Spleen (tissue), 11 donors: Measurements from ENCODE around the gene LPCAT1. TPM values are rescaled to one million over a fixed set of nuclear protein-coding genes. Genes with fewer than 3 reads are reported as not detected.
"Not testable (repeated sequence)": the region's sequence is repeated elsewhere in the genome, so short reads cannot be mapped to it uniquely, and the experiment has no call there.

ENCODE experiments used
- DNase-seq: peaks from one replicate; pipeline ENCODE4 v3.0.0-alpha.2; 2020
- H3K27ac ChIP-seq, 8 donors: fragments of 200-600 bp; sonication (generic) in 7 of 8; 1 replicate in 4 of 8; 2 replicates in 4 of 8; pipeline versions ENCODE4 v1.5.0 to v1.8.0; 2016 to 2021; ENCODE audit warnings: inconsistent platforms in 4 of 8, mild to moderate bottlenecking in 4 of 8, moderate library complexity in 1 of 8
- H3K27me3 ChIP-seq, 7 donors: fragments of 200-600 bp; sonication (generic) in 6 of 7; replicated peaks in 1 of 7; 1 replicate in 4 of 7; 2 replicates in 3 of 7; pipeline versions ENCODE4 v1.5.0 to v1.8.0; 2016 to 2021; ENCODE audit warnings: inconsistent platforms in 3 of 7, mild to moderate bottlenecking in 1 of 7
- H3K36me3 ChIP-seq, 6 donors: fragments of 200-600 bp; sonication (generic) in 5 of 6; 1 replicate in 4 of 6; 2 replicates in 2 of 6; pipeline versions ENCODE4 v1.5.0 to v1.8.0; 2016 to 2021; ENCODE audit warnings: inconsistent platforms in 2 of 6
- H3K4me1 ChIP-seq, 6 donors: fragments of 200-600 bp; sonication (generic) in 5 of 6; 1 replicate in 3 of 6; 2 replicates in 3 of 6; pipeline versions ENCODE4 v1.5.0 to v1.8.0; 2016 to 2021; ENCODE audit warnings: inconsistent platforms in 3 of 6
- H3K4me3 ChIP-seq, 8 donors: fragments of 200-600 bp; sonication (generic) in 7 of 8; 1 replicate in 4 of 8; 2 replicates in 4 of 8; pipeline versions ENCODE4 v1.5.0 to v1.8.0; 2016 to 2021; ENCODE audit warnings: inconsistent platforms in 4 of 8, mild to moderate bottlenecking in 4 of 8, moderate library complexity in 2 of 8
- H3K9me3 ChIP-seq, 8 donors: fragments of 200-600 bp; sonication (generic) in 7 of 8; 1 replicate in 4 of 8; 2 replicates in 4 of 8; pipeline versions ENCODE4 v1.5.0 to v1.8.0; 2016 to 2021; ENCODE audit warnings: inconsistent platforms in 4 of 8
- CTCF ChIP-seq, 11 experiments: fragments of 200-600 bp in 7 of 11; fragments of 450-650 bp in 4 of 11; sonication (generic) in 4 of 11; IDR thresholded peaks in 8 of 11; conservative IDR thresholded peaks in 3 of 11; 1 replicate in 7 of 11; 2 replicates in 4 of 11; pipeline versions ENCODE4 v1.4.0 to v1.8.0; 2016 to 2021; ENCODE audit warnings: antibody characterized with exemption in 11 of 11, inconsistent platforms in 4 of 11, mild to moderate bottlenecking in 1 of 11
- POLR2A ChIP-seq, 3 donors: fragments of 450-650 bp; IDR thresholded peaks; one replicate each; pipeline ENCODE4 v1.5.1; 2017; ENCODE audit warnings: antibody characterized with exemption in 3 of 3, mild to moderate bottlenecking in 1 of 3
- POLR2AphosphoS5 ChIP-seq, 3 donors: sonication (generic); formaldehyde crosslinking; IDR thresholded peaks; one replicate each; pipeline ENCODE4 v1.5.1; 2017; ENCODE audit warnings: antibody characterized with exemption in 3 of 3
- WGBS, 5 donors: extraction: QIAGEN DNeasy Blood & Tissue Kit in 3 of 5; methylation state at CpG; one replicate each; pipeline versions ENCODE4 v1.1.5 to v1.1.7; 2013 to 2018; 5-methylcytosine and 5-hydroxymethylcytosine counted together
- intact Hi-C: fragments of 100-400 bp; cut with DNase I; formaldehyde crosslinking; loops from one replicate; pipeline ENCODE4 v1.15.0; 2023; ENCODE audit warnings: low total_unique reads
- polyA plus RNA-seq, 3 donors: library from polyadenylated mRNA; stranded (reverse); fragments of 200-250 nt; gene quantifications; one replicate each; pipeline ENCODE4 v1.2.1, GENCODE V29; 2013
- total RNA-seq, 7 donors: library from RNA; depleted of rRNA in 3 of 7; stranded (reverse); fragments of >200 nt in 3 of 7; fragmentation: NEBNext Ultra II Directional in 4 of 7; extraction: Animal tissue kit (Norgen Biotek cat#: 25700) in 4 of 7; gene quantifications; one replicate each; pipeline versions ENCODE4 v1.1.0 to v1.2.1, GENCODE V29; 2016 to 2021
- donor health status: healthy with polysubstance abuse.
- donor health status: DM: no; HTN: no; CAD: no; lungs with moderate emphysema.
- donor health status: DM: no; HTN: no; CAD: no.
- donor health status: Bipolar disorder and iron deficiency.
- donor health status: healthy.
- donor health status: DM: no; HTN: no; CAD: no.
- donor health status: DM: yes; HTN: yes; CAD: no.

LPCAT1 gene
- total and polyA plus RNA-seq, 10 donors: 52.2 to 322 (median 174) TPM

GRCh38 chr5:1563051-1563461, 39.3 kb upstream of the LPCAT1 start:
- H3K27ac ChIP-seq: peak overlapping the region in 5 of 8 donors; percentile 11 to 77 (median 60)
- DNase-seq: no peak
- peaks cover 0 to 6% (median 0%) of the 10 kb centered on the region in 8 donors for H3K9me3 ChIP-seq
- peak overlapping the region in 1 of 8 donors; percentile 41 for H3K4me3 ChIP-seq
- peaks cover 0 to 11% (median 6%) of the 10 kb centered on the region in 6 donors for H3K4me1 ChIP-seq
- intact Hi-C loops: no loop called here
- H3K27me3 ChIP-seq: no peaks in the 10 kb centered on the region
- TF ChIP-seq CTCF (IDR thresholded peaks at IDR 0.05 in 8 of 11, conservative IDR thresholded peaks at IDR 0.05 in 3 of 11) (no peak), POLR2A (IDR thresholded peaks at IDR 0.05) (no peak), POLR2AphosphoS5 (IDR thresholded peaks at IDR 0.05) (peak in 1 of 3 donors; percentile 27)
- 88 to 94% (median 90%) methylated on average over 8 to 21 of the region's 21 CpGs for WGBS, 5 donors
- peaks cover 0 to 11% (median 0%) of the 10 kb centered on the region in 6 donors for H3K36me3 ChIP-seq

- Histone ChIP-seq H3K27ac (peak overlapping the region in 2 of 8 donors; percentile 74 to 77), H3K9me3 (peaks cover 0 to 6% (median 0%) of the 10 kb centered on the region in 8 donors), H3K27me3 (peaks cover 0 to 2% (median 0%) of the 10 kb centered on the region in 7 donors), H3K36me3 (peaks cover 0 to 11% (median 0%) of the 10 kb centered on the region in 6 donors), H3K4me3 (peak overlapping the region in 1 of 8 donors; percentile 41), H3K4me1 (peaks cover 0 to 7% (median 1%) of the 10 kb centered on the region in 6 donors)
- intact Hi-C loops: no loop called here
- TF ChIP-seq CTCF (IDR thresholded peaks at IDR 0.05 in 8 of 11, conservative IDR thresholded peaks at IDR 0.05 in 3 of 11) (no peak), POLR2A (IDR thresholded peaks at IDR 0.05) (no peak), POLR2AphosphoS5 (IDR thresholded peaks at IDR 0.05) (no peak)
- 88 to 97% (median 92%) methylated on average over 5 of the region's 5 CpGs for WGBS, 5 donors
- DNase-seq: no peak
These were observed 38.8 kb upstream of the LPCAT1 start for GRCh38 chr5:1562599-1562998.

- no peak overlapping the region for H3K27ac ChIP-seq
- TF ChIP-seq POLR2AphosphoS5 (IDR thresholded peaks at IDR 0.05) (peak in 1 of 3 donors; percentile 18), POLR2A (IDR thresholded peaks at IDR 0.05) (no peak)
These were observed 37.7 kb upstream of the LPCAT1 start for GRCh38 chr5:1561402-1561929.

GRCh38 chr5:1560499-1560898, 36.7 kb upstream of the LPCAT1 start:
- H3K27ac ChIP-seq, intact Hi-C loops, H3K9me3 ChIP-seq, H3K4me3 ChIP-seq, H3K36me3 ChIP-seq, DNase-seq, H3K4me1 ChIP-seq: not testable (repeated sequence)
- WGBS, 5 donors: 81 to 89% (median 83%) methylated on average over 13 of the region's 13 CpGs
- peaks cover 0 to 15% (median 0%) of the 10 kb centered on the region in 7 donors for H3K27me3 ChIP-seq

More at GRCh38 chr5:1561402-1561929, 37.7 kb upstream of the LPCAT1 start:
- H3K4me3 ChIP-seq: peak overlapping the region in 1 of 8 donors; percentile 41
- peaks cover 0 to 6% (median 0%) of the 10 kb centered on the region in 8 donors for H3K9me3 ChIP-seq
- H3K27me3 ChIP-seq: peaks cover 0 to 7% (median 0%) of the 10 kb centered on the region in 7 donors
- WGBS, 5 donors: 73 to 88% (median 77%) methylated on average over 10 of the region's 10 CpGs
- intact Hi-C loops: no loop called here
- DNase-seq: no peak
- peaks cover 0 to 11% (median 0%) of the 10 kb centered on the region in 6 donors for H3K36me3 ChIP-seq
- H3K4me1 ChIP-seq: peaks cover 0 to 7% (median 1%) of the 10 kb centered on the region in 6 donors

- H3K9me3 ChIP-seq: peaks cover 0 to 6% (median 0%) of the 10 kb centered on the region in 8 donors
- H3K27me3 ChIP-seq: peaks cover 0 to 27% (median 0%) of the 10 kb centered on the region in 7 donors
- WGBS, 5 donors: 47 to 87% (median 84%) methylated on average over 6 of the region's 6 CpGs
- TF ChIP-seq POLR2A (IDR thresholded peaks at IDR 0.05): no peak
- TF ChIP-seq CTCF (IDR thresholded peaks at IDR 0.05 in 8 of 11, conservative IDR thresholded peaks at IDR 0.05 in 3 of 11): no peak
- no peak for TF ChIP-seq POLR2AphosphoS5 (IDR thresholded peaks at IDR 0.05)
- H3K36me3 ChIP-seq: no peaks in the 10 kb centered on the region
- intact Hi-C loops: no loop called here
- no peak for DNase-seq
- no peak overlapping the region for H3K4me3 ChIP-seq
- H3K27ac ChIP-seq: no peak overlapping the region
- peaks cover 0 to 11% (median 5%) of the 10 kb centered on the region in 6 donors for H3K4me1 ChIP-seq
These were observed 35.2 kb upstream of the LPCAT1 start for GRCh38 chr5:1558944-1559343.
